NCI-H128 (cell line): ENCODE measurements around the gene ALK.
"Not testable (repeated sequence)": the region's sequence is repeated elsewhere in the genome, so short reads cannot be mapped to it uniquely, and the experiment has no call there.

Experiments
- DNase-seq: peaks from one replicate; lab custom pipeline; 2025; ENCODE audit not compliant: unreplicated experiment; lab: John Stamatoyannopoulos, UW

Gene ALK

DNA sequence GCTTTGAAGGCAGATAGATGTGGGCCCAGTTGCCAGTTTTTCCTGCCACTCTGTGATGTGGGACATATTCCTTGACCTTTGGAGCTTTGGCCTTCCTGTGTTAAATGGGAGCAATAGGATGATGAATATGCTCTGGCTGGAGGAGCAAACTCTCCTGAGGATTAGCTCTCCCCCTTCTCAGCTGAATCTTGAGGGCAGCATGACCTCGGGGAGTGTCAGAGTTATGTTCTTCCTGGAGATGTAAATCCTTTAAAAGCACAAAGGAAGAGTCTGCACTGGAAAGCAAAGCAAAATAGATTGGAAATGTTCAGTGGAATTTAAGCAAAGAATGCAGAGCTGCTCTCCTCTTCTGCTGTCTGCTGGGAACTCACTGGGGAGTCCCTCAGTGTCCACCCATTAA is 160.1 kb downstream of the ALK start:
- DNase-seq = no peak

DNA sequence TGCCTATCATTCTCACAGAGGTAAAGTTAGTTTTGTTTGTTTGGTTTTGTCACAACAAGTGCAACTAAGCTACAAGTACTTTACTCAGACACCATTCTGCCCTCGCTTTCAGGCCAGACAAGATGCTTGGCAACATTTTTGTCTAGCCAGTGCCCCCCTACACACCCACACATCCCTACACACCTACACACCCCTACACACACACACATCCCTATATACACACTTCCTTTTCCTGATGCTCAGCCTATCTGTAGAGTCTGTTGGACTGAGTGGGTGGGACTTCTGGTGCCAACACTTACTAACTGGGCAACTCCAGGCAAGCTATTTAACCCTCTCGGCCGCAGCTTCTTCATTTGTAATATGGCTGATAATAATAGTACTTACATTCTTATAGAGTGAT is 161.4 kb downstream of the ALK start:
- DNase-seq = no peak

- no peak for DNase-seq
Measured at GRCh38 chr2:29759360-29759759, 162.0 kb downstream of the ALK start.

DNA sequence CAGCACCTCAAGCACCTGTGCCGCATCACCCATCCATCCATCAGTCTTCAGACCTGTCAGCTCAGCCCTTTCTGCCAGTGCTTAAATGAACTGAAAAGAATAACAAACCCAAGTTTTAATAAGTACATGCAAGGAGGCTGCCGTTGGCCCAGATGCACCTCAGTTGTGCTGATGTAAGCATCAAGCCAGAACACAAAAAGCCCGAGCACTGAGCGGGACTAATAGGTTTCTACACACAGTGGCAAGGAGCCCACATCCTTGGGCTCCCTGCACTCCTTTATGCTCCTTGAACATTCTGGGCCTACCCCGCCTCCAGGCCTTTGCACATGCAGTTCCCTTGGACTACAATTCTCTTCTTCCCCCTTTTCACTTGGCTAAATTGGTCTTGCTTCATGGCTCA is 165.6 kb downstream of the ALK start:
- DNase-seq = no peak

DNA sequence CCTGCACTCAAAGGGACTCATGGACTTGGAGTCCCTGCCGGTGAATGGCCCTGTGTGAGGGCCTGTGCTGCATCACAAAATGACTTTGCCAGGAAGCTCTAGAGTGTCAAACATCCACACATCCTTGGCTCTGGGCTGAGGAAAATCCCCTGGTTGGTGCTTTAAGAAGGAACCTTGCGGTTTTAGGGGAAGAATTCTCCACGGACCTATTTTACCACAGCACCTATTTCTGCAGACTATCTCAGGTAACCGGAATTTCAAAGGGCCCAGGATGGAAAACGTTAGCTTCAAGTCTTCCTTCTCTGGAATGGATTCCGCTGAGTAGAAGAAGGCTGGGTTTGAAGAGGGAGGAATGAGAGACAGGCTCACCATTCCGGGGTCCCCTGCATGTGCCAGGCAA is 166.2 kb downstream of the ALK start:
- DNase-seq = no peak

- no peak for DNase-seq
Measured at GRCh38 chr2:29753671-29754444, 167.5 kb downstream of the ALK start.

GRCh38 chr2:29751390-29751789 is 170.0 kb downstream of the ALK start:
- DNase-seq = no peak

DNA sequence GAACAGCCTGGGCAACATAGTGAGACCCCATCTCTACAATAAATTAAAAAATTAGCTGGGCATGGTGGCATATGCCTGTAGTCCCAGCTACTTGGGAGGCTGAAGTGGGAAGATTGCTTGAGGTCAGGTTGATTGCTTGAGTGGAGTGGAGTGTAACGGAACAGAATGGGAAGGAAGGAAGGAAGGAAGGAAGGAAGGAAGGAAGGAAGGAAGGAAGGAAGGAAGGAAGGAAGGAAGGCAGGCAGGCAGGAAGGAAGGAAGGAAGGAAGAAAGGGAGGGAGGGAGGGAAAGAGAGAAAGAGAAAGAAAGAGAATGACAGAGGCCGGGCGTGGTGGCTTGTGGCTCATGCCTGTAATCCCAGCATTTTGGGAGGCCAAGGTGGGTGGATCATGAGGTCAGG is 170.9 kb downstream of the ALK start:
- DNase-seq = not testable (repeated sequence)

DNA sequence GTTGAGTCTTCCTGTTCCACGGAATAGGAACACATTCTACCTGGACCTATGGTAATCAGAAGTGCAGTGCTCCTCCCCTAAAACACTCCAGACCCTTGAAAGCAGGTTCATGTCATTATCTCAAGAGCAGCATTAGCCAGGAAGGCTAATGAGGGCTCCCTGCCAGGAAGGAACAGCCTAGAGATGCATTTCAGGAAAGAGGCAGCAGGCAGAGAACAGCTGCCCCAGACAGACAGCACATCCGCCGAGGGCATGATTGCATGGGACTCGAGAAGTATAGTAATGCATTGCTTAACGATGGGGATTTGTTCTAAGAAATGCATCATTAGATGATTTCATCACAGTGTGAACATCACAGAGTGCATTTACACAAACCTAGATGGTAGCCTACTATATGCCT is 171.5 kb downstream of the ALK start:
- DNase-seq = peak; percentile 67

- DNase-seq = no peak
Measured at GRCh38 chr2:29749041-29749440, 172.3 kb downstream of the ALK start.

GRCh38 chr2:29747786-29748470 is 173.5 kb downstream of the ALK start:
- peak; percentile 75 for DNase-seq

DNA sequence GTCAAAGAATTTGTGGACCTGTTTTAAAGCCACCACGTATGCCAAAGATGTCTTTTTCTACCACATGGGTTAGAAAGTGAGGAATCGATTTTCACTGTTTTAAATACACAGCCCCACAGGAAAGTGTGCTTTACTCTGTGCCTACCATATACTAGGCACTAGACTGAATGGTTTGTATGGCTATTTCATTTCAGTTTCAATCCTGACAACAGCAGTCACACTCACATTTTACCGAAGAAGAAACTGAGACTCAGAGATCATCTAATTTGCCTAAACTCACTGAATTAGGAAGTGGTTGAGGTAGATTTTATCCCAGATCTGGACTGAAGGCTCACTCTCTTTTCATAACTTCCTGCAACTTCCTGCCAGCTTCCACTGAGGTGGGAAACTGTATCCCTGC is 176.4 kb downstream of the ALK start:
- no peak for DNase-seq

- no peak for DNase-seq
Measured at GRCh38 chr2:29743516-29743915, 177.9 kb downstream of the ALK start.

DNA sequence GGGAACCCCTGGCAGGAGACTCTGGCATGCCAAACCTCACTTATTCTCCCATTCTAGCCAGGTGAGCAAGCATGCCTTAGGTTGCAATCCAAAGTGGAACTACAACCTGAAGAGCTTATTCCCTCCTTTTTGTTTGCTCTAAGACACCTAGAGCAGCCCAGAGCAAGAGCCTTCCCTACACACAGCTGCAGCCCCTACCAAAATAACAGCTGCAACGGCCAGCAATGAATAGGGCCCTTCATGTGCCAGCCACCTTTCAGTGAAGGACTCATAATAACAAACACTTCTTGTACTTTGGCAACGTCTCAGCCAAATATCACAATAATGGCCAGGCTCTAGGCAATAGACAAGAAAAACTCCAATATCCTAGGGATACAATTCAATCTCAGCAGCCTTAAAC is 178.7 kb downstream of the ALK start:
- no peak for DNase-seq

GRCh38 chr2:29741132-29741531 is 180.3 kb downstream of the ALK start:
- no peak for DNase-seq

GRCh38 chr2:29733965-29734364 is 187.4 kb downstream of the ALK start:
- DNase-seq = no peak

GRCh38 chr2:29733213-29733612 is 188.2 kb downstream of the ALK start:
- DNase-seq = no peak

DNA sequence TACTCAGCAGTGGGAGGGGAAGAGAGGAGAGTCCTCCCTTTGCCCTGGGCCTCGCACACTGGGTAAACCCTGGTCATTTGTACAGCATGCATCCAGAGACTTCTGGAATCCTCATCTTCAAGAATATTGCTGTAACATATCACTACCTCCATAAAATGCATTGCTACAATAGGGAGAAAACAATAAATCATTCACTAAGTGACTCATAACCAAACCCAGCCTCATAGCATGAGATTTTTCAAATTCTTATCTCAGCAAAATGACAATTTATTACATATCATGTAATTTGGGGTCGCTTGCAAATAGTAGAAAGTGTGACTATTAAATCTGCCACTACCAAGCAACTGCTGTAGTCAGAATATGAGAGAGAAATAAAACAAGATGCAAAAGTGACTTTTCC is 189.4 kb downstream of the ALK start:
- no peak for DNase-seq

- no peak for DNase-seq
Measured at GRCh38 chr2:29729932-29730331, 191.5 kb downstream of the ALK start.

DNA sequence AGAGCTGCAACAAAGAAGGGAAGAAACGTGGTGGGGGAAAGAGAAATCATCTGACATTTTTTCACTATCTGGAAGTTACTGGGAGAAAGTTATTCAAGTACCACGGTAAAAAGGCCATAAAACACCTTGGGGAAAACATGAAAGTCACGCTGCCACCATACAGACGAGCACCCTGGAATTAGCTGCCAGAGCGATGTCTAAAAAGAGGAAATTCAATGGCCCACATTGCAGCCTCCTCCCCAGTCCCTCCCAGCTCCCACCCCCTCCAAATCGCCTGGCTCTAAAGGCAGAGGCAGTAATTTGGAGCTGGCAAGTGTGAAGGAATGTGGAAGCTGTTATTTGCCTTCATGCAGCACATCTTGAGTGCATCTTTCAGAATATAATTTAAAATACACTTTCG is 192.0 kb downstream of the ALK start:
- DNase-seq = no peak

GRCh38 chr2:29726976-29727375 is 194.4 kb downstream of the ALK start:
- DNase-seq = no peak

GRCh38 chr2:29725610-29726009 is 195.8 kb downstream of the ALK start:
- DNase-seq = no peak

DNA sequence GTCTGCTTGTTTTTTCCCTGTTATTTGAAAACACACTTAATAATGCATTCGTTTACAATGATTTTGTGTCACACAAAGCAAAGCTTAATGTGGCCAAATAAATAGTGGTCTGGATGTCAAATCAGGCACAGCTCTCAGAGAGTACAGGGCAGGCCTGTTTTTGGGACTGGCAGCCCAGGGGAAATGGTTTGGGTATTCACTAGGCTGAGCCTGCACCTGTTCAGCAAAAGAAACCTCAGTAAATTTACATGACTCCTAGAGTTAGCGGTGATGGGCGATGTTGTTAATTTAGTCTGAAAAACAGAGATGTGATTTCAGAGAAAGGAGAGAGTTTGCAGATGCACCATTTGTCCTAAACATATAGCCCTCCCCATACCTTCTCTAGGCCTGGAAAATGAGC is 197.1 kb downstream of the ALK start:
- no peak for DNase-seq
